ENCODE measurements around the gene ICAM4.
"Not testable (repeated sequence)": the region's sequence is repeated elsewhere in the genome, so short reads cannot be mapped to it uniquely, and the experiment has no call there.

ICAM4 gene, protein sequence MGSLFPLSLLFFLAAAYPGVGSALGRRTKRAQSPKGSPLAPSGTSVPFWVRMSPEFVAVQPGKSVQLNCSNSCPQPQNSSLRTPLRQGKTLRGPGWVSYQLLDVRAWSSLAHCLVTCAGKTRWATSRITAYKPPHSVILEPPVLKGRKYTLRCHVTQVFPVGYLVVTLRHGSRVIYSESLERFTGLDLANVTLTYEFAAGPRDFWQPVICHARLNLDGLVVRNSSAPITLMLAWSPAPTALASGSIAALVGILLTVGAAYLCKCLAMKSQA

DNA sequence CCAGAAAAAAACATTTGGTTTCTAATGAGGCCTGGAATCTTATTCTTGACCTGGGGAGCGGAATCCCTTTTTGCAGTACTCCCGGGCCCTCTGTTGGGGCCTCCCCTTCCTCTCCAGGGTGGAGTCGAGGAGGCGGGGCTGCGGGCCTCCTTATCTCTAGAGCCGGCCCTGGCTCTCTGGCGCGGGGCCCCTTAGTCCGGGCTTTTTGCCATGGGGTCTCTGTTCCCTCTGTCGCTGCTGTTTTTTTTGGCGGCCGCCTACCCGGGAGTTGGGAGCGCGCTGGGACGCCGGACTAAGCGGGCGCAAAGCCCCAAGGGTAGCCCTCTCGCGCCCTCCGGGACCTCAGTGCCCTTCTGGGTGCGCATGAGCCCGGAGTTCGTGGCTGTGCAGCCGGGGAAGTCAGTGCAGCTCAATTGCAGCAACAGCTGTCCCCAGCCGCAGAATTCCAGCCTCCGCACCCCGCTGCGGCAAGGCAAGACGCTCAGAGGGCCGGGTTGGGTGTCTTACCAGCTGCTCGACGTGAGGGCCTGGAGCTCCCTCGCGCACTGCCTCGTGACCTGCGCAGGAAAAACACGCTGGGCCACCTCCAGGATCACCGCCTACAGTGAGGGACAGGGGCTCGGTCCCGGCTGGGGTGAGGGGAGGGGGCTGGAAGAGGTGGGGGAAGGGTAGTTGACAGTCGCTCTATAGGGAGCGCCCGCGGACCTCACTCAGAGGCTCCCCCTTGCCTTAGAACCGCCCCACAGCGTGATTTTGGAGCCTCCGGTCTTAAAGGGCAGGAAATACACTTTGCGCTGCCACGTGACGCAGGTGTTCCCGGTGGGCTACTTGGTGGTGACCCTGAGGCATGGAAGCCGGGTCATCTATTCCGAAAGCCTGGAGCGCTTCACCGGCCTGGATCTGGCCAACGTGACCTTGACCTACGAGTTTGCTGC, at the start of gene ICAM4:
ICAM4 (plus strand) TSS at position 153 of the 935 bp plus-strand sequence; CDS start at position 211, 58 bp downstream.
- peak; percentile 58 to 64 for DNase-seq

DNA sequence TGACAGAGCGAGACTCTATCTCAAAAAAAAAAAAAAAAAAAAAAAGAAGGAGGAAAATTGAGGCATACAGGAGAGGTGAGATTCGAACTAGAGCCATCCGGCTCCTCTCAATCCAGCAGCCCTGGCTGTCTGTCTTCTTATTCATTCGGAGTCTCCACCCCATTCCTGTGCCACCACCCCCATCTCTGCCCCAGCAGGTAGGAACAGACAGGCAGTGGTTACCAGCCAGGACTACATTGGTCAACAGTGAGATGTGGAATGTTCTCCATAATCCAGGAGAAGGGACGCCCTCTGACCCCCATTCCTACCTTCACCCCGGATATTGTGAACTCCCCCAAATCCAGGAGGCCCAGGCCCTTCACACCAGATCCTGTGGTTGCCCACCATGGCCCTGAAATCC, 49.1 kb upstream of the ICAM4 start:
- no peak for DNase-seq

DNA sequence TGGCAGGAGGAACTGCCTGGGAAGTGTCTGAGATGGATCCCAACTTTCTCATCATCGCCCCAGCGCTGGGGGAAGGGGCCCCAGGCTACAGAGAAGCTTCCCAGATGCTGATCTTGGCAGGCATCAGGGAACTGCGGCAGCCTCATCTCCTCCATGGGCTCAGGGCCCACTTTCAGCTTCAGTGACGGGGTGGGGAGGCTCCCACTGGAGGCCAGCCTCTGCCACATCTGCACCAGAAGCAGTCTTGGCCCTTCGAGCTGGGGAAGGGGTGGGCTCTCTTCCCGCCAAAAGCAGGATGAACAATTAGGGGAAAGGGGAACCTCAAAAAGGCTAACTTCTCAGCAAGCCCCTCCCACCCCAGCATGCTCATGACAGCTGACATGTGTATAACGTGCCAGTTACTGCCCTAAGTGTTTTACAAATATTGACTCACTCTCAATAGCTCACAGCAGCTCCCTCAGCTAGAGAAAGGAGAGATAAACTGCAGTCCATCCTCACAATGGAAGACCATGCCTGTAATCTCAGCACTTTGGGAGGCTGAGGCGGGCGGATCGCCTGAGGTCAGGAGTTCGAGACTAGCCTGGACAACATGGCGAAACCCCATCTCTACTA, 48.5 kb upstream of the ICAM4 start:
- DNase-seq, result no peak

DNA sequence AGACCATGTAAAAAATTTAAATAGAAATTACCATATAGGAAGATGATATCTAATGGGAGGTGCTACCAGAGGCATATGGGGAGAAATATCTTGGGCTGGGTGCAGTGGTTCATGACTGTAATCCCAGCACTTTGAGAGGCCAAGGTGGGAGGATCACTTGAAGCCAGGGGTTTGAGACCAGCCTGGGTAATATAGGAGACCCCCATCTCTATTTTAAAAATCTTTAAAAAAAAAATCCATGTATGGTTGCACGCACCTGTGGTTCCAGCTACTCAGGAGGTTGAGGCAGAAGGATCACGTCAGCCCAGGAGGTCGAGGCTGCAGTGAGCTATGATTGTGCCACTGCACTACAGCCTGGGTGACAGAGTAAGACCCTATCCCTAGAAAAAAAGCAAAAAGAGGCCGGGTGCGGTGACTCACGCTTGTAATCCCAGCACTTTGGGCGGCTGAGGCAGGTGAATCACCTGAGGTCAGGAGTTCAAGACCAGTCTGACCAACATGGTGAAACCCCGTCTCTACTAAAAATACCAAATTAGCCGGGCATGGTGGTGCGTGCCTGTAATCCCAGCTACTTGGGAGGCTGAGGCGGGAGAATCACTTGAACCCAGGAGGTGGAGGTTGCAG, 44.8 kb upstream of the ICAM4 start:
- not testable (repeated sequence) for DNase-seq

DNA sequence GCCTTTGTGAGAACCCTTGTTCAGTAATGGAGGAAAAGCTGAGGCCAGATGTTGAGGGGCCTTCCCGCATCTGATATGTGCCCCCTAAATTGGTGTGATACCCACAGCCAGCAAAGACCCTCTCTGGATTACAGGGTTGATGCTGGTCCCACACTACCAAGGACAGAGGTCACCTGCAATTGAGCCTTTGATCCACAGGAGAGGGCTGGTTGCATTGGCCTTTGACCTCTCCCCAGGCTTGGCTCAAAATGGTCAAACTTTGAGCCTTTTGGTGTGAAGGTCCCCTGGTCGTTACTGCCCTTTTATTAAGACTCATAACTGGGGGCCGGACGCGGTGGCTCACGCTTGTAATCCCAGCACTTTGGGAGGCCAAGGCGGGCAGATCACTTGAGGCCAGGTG, 43.1 kb upstream of the ICAM4 start:
- no peak for DNase-seq

DNA sequence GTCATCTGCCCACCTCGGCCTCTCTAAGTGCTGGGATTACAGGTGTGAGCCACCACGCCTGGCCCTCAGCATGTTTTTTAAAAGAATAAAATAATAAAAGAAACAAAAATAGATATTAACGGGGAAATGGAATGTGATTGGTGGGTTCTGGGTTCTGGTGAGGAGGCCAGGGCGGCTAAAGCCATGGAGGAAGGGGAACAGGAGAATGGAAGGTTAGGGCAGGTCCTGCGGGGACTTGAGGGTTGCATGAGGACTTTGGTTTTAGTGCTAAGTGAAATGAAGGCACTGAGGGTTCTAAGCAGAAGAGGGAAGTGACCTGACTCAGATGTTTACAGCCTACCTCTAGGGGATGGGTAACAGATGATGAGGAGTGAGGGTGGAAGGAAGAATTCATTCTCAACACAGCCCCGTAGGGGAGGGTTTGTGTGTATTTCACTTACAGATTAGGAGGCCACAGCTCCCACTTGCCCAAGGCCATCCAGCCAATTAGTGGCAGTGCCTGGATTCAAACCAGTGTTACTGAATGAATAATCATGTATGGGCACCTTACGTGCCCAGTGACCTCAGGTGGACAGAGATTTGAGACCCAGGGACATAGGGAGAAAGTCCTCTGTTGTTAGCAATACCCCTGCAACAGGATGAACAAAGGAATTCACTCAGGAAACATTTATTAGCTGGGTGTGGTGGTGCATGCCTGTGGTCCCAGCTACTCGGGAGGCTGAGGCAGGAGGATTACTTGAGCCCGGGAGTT, 41.4 kb upstream of the ICAM4 start:
- no peak for DNase-seq

DNA sequence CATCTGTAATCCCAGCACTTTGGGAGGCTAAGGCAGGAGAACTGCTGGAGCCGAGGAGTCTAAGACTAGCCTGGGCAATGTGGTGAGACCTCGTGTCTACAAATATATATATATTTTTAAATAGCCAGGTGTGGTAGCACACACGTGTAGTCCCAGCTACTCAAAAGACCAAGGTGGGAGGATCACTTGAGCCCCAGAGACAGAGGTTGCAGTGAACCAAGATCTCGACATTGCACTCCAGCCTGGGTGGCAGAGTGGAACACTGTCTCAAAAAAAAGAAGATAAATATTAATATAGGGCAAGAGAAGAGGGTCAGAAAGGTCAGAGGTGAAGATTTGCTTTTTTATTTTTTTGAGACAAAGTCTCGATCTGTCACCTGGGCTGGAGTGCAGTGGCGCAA, 40.2 kb upstream of the ICAM4 start:
- DNase-seq, result no peak

DNA sequence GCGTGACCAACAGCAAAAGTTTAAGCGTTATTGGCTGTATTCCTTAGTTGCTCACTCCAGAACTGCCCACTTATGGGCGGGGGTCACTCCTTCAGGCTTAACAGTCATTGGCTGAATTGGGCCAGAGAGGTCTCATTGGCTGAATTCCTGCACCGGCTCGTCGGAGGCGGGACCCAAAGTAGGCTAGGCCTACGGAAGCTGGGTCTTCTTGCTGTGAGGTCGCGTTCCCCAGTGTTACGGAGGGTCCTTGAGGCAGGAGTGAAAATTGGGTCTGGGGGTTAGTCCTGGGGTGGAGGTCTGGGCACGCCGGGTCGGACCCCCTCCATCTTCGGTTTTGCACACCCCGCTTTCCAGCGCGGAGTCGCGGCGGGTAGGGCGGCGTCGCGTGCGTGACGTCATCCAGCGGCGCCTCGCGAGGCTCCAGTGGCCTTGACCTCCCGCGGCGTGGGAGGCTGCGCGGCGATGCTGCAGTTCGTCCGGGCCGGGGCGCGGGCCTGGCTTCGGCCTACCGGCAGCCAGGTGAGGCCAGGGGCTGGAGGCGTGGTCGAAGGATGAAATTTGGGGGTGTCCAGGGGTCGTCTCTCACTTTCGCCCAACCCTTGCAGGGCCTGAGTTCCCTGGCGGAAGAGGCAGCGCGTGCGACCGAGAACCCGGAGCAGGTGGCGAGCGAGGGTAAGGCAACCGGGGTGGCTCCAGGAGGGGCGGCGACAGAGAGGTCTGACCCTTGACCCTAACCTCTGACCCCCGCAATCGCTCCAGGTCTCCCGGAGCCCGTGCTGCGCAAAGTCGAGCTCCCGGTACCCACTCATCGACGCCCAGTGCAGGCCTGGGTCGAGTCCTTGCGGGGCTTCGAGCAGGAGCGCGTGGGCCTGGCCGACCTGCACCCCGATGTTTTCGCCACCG, 34.7 kb upstream of the ICAM4 start, which contains the start of gene MRPL4:
MRPL4 (plus strand) TSS at position 423 of the 903 bp plus-strand sequence; CDS start at position 463, 40 bp downstream.
- DNase-seq, result peak; percentile 96 to 97

DNA sequence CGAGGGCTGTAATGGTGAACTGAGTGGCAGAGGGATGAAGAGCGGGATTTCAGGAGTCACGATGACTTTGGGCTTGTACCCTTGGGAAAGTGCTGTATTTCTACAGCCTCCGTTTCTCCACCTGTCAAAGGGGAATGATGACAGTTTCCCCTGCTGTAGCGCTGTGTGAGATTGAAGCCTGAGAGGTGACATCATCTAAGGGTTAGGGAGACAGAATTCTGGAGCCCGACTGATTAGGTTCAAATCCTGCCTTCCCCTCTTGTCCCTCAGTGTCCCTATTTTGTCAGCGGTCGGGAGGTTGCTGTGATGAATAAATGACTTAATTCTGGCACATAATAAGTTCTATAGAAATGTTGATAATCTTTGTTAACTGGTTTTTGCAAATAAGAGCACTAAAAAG, 34.0 kb upstream of the ICAM4 start:
- no peak for DNase-seq

DNA sequence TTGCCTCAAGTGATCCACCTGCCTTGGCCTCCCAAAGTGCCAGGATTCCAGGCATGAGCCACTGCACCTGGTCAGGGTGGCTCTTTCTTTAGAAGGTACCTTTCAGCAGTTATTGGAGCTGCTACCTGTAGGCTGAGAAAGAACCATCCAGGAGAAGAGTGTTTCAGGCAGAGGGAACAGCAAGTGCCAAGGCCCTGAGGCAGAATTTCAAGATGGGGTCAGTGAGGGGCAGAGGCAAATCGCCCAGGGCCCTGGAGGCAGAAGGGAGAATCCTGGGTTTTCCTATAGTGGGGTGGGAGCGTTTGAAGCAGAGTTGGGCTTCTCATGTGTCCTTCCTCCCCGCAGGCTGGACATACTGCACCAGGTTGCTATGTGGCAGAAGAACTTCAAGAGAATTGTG, 32.5 kb upstream of the ICAM4 start:
- no peak for DNase-seq

DNA sequence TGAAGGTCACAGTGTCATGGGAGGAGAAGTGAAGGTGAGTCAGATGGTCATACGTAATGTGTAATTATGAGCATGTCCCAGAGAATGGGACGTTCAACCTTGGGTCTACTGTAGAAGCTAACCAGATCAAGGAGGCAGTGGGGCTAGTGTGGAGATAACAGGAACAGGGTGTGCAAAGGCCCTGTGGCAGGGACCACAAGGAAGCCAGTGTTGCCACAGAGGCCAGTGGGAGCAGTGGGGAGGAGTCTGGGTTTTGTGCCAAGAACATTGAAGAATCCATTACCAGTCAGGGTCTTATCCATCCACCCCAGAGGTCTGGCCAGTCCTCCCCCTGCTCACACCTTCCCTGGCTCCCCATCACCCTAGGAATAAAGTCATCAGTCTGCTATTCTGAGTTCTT, 31.4 kb upstream of the ICAM4 start:
- DNase-seq, result no peak

DNA sequence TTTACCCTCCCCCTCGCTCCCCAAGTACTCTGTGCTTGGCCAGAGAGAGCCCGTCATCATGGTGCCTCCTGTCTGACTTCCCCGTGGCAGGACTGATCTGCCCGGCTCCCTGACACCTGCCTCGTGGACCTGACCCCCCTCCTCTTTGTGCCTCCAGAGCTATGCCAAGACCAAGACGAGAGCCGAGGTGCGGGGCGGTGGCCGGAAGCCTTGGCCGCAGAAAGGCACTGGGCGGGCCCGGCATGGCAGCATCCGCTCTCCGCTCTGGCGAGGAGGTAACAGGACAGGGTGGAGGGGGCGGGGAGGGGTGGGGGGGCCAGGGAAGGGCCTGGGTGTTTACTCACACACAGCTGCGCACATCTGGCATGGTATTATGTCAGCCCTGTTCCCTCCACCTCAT, 30.2 kb upstream of the ICAM4 start:
- no peak for DNase-seq

DNA sequence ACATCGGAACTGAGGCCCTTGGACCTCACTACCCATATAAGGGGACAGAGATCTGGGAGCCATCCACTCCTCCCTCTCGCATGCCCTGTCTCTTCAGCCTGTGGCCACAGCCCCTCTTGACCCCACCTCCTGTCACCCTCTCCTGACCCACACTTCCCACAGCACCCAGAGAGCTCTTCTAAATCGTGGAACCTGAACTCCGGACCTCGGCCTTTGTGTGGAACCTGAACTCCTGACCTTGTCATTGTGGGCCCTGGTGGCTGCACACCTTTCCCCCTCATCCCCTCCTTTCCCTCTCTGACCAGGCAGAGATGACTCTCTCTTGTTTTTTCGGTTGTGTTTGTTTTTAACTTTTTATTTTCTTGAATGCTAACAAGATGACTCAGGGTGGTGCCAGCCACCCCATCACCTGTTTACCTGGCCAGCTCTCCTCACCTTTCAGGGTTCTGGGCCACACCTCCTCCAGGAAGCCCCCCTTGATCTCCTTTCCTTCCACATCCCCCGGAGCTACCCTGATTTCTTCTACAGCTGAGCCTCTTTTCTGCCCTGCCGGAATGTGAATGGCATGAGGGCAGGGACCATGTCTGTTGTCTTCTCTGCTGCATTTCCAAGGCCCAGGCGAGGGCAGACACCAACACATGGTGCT, 29.7 kb upstream of the ICAM4 start:
- no peak for DNase-seq

DNA sequence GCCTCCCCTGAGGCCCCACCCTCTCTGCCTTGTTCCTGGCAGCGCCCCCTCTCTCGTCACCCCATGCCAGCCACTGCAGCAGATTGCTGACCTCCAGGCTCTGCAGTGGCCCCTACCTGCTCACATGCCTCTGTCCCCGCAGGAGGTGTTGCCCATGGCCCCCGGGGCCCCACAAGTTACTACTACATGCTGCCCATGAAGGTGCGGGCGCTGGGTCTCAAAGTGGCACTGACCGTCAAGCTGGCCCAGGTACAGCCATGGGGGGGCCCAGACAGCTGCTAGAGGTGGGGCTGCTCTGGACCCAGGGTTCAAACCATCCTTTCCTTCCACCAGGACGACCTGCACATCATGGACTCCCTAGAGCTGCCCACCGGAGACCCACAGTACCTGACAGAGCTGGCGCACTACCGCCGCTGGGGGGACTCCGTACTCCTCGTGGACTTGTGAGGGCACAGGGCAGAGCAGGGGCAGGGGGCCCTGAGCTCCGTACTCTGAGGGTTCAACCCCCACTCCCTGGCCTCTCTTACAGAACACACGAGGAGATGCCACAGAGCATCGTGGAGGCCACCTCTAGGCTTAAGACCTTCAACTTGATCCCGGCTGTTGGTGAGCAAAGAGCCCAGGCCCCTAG, 28.6 kb upstream of the ICAM4 start:
- DNase-seq, result no peak

DNA sequence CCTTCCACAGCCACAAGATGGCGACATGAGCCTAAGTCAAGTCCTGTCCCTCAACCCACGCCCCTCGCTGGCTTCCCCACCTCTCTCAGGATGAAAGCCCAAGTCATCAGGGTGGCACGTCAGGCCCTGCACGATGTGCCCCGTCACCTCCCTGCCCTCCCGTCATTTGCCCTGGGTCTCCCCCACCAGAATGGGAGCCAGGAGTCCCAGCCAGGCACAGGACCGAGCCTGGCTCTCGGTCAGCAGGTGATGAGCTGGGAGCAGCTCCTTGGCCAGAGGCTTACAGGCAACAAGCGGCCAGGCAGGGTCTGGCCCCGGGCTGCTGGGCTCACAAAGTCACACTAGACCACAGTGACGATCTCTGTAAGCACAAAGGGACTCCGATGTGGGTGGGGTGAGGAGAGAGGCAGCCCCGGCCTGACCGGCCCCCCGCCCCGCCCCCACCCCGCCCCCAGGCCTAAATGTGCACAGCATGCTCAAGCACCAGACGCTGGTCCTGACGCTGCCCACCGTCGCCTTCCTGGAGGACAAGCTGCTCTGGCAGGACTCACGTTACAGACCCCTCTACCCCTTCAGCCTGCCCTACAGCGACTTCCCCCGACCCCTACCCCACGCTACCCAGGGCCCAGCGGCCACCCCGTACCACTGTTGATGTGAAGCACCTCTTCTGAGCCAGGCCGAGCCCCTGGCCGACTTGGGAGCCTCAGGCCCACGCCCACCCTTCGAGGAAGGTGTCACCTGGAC, 27.4 kb upstream of the ICAM4 start:
- peak; percentile 96 to 97 for DNase-seq

DNA sequence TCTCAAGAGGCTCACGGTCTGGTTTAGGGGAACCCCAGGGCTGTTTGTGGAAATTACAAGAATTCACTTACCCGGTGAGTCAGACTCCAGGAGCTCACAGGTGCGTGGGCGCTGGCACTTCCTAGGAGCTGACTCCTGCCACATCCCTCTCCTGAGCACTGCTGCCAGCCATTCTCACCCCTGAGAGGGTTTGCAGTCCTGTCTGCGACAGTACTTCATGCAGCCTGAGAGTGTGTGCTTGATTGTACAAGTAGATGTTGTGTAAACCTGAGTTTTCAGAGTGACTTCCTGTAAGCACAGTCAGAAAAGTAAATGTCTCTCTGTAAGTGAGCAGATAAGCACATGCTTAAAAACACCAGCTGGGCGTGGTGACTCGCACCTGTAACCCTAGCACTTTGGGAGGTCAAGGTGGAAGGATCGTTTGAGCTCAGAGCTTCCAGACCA, 26.6 kb upstream of the ICAM4 start:
- peak; percentile 81 to 84 for DNase-seq

DNA sequence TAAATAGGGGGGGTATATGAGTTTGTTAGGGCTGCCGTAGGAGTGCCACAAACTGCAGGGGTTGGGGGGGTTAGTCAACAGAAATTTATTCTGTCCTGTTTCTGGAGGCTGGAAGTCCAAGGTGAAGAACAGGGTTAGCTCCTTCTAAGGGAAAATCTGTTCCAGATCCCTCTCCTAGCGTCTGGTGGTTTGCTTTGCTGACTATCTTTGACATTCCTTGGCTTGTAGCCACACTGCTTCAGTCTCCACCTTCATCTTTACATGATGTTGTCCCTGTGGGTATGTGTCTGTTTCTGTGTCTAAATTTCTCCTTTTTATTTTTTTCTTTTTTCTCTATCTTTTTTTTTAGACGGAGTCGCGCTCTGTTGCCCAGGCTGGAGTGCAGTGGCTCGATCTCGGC, 24.0 kb upstream of the ICAM4 start:
- DNase-seq, result no peak

DNA sequence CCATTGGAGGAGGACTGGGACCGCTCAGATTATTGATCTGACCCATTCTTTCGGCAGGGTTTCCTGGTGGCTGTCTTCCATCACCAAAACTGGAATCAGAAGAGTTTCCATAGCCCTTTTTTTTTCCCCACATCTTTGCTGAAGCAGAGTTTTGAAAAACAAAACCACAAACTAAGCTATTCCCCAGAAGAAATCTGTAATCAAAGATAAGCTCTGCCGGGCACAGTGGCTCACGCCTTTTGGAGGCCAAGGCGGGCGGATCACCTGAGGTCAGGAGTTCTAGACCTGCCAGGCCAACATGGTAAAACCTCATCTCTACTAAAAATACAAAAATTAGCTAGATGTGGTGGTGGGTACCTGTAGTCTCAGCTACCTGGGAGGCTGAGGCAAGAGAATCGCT, 20.0 kb upstream of the ICAM4 start:
- DNase-seq, result no peak

DNA sequence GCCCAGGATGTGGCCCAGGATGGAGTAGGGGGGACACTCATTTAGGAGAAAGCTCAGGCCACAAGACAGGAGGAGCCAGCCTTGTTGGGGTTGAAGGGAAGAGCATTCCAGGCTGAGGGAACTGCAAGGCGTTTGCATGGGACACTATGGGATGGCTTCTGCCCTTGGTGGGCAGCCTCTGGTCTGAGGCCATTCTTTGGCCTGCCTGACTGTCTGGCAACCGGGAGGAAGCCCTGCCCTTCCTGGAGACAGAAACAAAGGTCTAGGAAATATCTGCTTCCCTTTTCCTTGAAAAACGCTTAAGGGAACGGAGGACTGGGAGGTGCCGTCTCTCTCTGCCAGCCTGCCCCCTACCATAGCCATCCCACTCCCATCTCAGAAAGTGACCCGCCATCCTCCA, 18.7 kb upstream of the ICAM4 start:
- no peak for DNase-seq
